GM12878 (cell line): Measurements from ENCODE around the gene APOBEC3H. TPM values are rescaled to one million over a fixed set of nuclear protein-coding genes. Genes with fewer than 3 reads are reported as not detected.

Experiments
- ATF7 ChIP-seq: fragments of 450-650 bp; IDR thresholded peaks from 2 replicates; pipeline ENCODE4 v1.6.1; 2016; ENCODE audit warnings: low read depth, mild to moderate bottlenecking
- BMI1 ChIP-seq: fragments of 450-650 bp; IDR thresholded peaks from 2 replicates; pipeline ENCODE4 v1.6.1; 2016; ENCODE audit warnings: mild to moderate bottlenecking, moderate library complexity, borderline replicate concordance
- EGR1 ChIP-seq, 2 experiments: IDR thresholded peaks; 1 replicate in 1 of 2; 2 replicates in 1 of 2; pipeline ENCODE4 v1.6.1; 2011 to 2012; ENCODE audit warnings: low read depth in 2 of 2, low read length in 2 of 2, borderline replicate concordance in 1 of 2, mild to moderate bottlenecking in 1 of 2, moderate library complexity in 1 of 2
- KDM1A ChIP-seq: fragments of 200-600 bp; sonication (generic); IDR thresholded peaks from 2 replicates; pipeline ENCODE4 v1.6.1; 2016; ENCODE audit warnings: borderline replicate concordance
- LARP7 ChIP-seq: fragments of 450-650 bp; IDR thresholded peaks from 2 replicates; pipeline ENCODE4 v1.6.1; 2017; ENCODE audit warnings: mild to moderate bottlenecking
- NFIC ChIP-seq: IDR thresholded peaks from 2 replicates; pipeline ENCODE4 v1.6.1; 2012; ENCODE audit warnings: low read depth, mild to moderate bottlenecking, inconsistent platforms, low read length, moderate library complexity
- NFXL1 ChIP-seq: fragments of 450-650 bp; IDR thresholded peaks from 2 replicates; pipeline ENCODE4 v1.6.1; 2017; ENCODE audit warnings: antibody characterized with exemption, mild to moderate bottlenecking, borderline replicate concordance
- NFYA ChIP-seq: IDR thresholded peaks from 2 replicates; pipeline ENCODE4 v1.6.1; 2011; ENCODE audit warnings: low read depth, mild to moderate bottlenecking, low read length, improper control_type of control experiment, borderline replicate concordance
- RUNX3 ChIP-seq: IDR thresholded peaks from 2 replicates; pipeline ENCODE4 v1.6.1; 2012; ENCODE audit warnings: low read length, inconsistent platforms
- SIN3A ChIP-seq: IDR thresholded peaks from 2 replicates; pipeline ENCODE4 v1.6.1; 2012; ENCODE audit warnings: low read depth, low read length, improper control_type of control experiment
- STAT1 ChIP-seq: fragments of 450-650 bp; conservative IDR thresholded peaks from 2 replicates; pipeline ENCODE4 v1.6.1; 2014; ENCODE audit warnings: antibody characterized with exemption, mild to moderate bottlenecking
- TCF12 ChIP-seq: IDR thresholded peaks from 2 replicates; pipeline ENCODE4 v1.6.1; 2011; ENCODE audit warnings: low read depth, mild to moderate bottlenecking, low read length
- YY1 ChIP-seq: IDR thresholded peaks from 2 replicates; pipeline ENCODE4 v1.6.1; 2011; ENCODE audit warnings: low read depth, mild to moderate bottlenecking, low read length
- polyA plus RNA-seq, 11 experiments: library from polyadenylated mRNA; depleted of rRNA in 4 of 11; unstranded in 6 of 11; stranded (reverse) in 5 of 11; fragments of >200 nt; fragmentation: Nextera tagmentation in 4 of 11; fragmentation: Illumina TruSeq in 1 of 11; extraction: Ambion mirVana in 4 of 11; extraction: Trizol in 1 of 11; gene quantifications; 1 replicate in 1 of 11; 2 replicates in 10 of 11; pipeline versions ENCODE4 v1.2.1 to v1.2.3, GENCODE V29; 2011 to 2016; ENCODE audit warnings: inconsistent platforms in 2 of 11, missing spikeins in 2 of 11, low read depth in 1 of 11
- total RNA-seq, 4 experiments: library from RNA; depleted of rRNA in 3 of 4; stranded (reverse); fragments of >200 nt in 3 of 4; fragmentation: Illumina TruSeq in 1 of 4; extraction: Trizol in 1 of 4; gene quantifications; 2 replicates each; pipeline versions ENCODE4 v1.2.1 to v1.2.3, GENCODE V29; 2013 to 2021
- TF ChIP-seq, protein P1 (sequence below): fragments of 450-650 bp; conservative IDR thresholded peaks from 2 replicates; pipeline ENCODE4 v1.6.1; 2017; ENCODE audit warnings: mild to moderate bottlenecking, moderate library complexity
- TF ChIP-seq, protein P2 (sequence below): fragments of 450-650 bp; IDR thresholded peaks from 2 replicates; pipeline ENCODE4 v1.6.1; 2017; ENCODE audit warnings: mild to moderate bottlenecking
- TF ChIP-seq, protein P3 (sequence below): fragments of 450-650 bp; IDR thresholded peaks from 2 replicates; pipeline ENCODE4 v1.6.1; 2017; ENCODE audit warnings: mild to moderate bottlenecking, moderate library complexity
- TF ChIP-seq, protein P4 (sequence below): fragments of 450-650 bp; IDR thresholded peaks from 2 replicates; pipeline ENCODE4 v1.6.1; 2016; ENCODE audit warnings: mild to moderate bottlenecking, moderate library complexity, borderline replicate concordance

APOBEC3H gene
- total and polyA plus RNA-seq, 10 of the 15 experiments (the other 5 are each of a cell fraction or from before 2014, with no cell fraction given), result 7.5 to 23.0 (median 14.8) TPM

DNA sequence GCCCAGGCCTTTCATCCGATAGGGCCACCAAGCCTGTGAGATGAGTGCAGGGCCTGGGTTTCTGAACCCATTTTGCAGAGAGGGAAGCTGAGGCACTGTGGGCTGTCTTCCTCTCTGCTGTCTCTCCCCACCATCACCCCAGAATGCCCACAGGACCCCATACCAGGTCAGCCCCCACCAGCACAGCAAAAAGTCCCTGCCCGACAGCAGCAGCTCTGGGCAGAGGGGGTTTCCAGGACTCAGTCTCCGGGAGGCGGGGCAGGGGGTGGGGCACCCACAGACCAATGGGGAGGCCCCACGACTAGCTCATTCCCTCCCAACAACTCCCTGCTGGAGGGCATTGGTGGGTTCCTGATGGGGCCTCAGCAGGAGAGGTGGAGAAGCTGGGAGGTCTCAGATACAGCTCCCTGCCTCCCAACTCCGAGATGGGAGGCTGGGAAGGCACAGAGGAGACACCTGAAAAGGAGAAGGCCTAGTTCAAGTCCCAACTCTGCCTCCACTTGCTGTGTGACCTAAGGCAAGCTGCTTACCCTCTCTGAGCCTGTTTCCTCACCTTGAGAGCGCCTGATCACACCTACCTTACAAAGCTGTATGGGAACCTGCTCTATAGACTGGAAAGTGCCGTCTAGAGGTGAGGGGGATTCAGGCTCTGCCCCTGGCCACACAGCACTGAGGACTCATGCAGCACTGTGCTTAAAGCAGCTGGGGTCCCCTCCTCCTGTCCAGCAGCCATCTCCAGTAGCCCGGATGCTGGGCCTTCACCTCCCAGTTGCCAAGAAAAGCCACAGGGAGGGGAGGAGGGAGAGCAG lies 51.9 kb downstream of the APOBEC3H start (continued):
- TF ChIP-seq, protein P1, sequence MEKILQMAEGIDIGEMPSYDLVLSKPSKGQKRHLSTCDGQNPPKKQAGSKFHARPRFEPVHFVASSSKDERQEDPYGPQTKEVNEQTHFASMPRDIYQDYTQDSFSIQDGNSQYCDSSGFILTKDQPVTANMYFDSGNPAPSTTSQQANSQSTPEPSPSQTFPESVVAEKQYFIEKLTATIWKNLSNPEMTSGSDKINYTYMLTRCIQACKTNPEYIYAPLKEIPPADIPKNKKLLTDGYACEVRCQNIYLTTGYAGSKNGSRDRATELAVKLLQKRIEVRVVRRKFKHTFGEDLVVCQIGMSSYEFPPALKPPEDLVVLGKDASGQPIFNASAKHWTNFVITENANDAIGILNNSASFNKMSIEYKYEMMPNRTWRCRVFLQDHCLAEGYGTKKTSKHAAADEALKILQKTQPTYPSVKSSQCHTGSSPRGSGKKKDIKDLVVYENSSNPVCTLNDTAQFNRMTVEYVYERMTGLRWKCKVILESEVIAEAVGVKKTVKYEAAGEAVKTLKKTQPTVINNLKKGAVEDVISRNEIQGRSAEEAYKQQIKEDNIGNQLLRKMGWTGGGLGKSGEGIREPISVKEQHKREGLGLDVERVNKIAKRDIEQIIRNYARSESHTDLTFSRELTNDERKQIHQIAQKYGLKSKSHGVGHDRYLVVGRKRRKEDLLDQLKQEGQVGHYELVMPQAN, result peak; percentile 25; the same call in 1 of the 2 replicates
- no peak for TF ChIP-seq NFIC
- peak; percentile 23; the same call in 1 of the 2 replicates for TF ChIP-seq LARP7
- peak; percentile 82; the same call in 1 of the 2 replicates for TF ChIP-seq KDM1A
- TF ChIP-seq RUNX3, result no peak
- TF ChIP-seq, protein P2, sequence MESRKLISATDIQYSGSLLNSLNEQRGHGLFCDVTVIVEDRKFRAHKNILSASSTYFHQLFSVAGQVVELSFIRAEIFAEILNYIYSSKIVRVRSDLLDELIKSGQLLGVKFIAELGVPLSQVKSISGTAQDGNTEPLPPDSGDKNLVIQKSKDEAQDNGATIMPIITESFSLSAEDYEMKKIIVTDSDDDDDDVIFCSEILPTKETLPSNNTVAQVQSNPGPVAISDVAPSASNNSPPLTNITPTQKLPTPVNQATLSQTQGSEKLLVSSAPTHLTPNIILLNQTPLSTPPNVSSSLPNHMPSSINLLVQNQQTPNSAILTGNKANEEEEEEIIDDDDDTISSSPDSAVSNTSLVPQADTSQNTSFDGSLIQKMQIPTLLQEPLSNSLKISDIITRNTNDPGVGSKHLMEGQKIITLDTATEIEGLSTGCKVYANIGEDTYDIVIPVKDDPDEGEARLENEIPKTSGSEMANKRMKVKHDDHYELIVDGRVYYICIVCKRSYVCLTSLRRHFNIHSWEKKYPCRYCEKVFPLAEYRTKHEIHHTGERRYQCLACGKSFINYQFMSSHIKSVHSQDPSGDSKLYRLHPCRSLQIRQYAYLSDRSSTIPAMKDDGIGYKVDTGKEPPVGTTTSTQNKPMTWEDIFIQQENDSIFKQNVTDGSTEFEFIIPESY, result no peak
- no peak for TF ChIP-seq STAT1
- TF ChIP-seq EGR1 (IDR thresholded peaks at IDR 0.05; ENCODE audit: borderline replicate concordance in 1 of 2, low read depth in 2 of 2, low read length in 2 of 2), result no peak
- TF ChIP-seq TCF12, result 0 out of 2 replicates have a peak, but pooled peaks have one; percentile 17
- TF ChIP-seq, protein P3, sequence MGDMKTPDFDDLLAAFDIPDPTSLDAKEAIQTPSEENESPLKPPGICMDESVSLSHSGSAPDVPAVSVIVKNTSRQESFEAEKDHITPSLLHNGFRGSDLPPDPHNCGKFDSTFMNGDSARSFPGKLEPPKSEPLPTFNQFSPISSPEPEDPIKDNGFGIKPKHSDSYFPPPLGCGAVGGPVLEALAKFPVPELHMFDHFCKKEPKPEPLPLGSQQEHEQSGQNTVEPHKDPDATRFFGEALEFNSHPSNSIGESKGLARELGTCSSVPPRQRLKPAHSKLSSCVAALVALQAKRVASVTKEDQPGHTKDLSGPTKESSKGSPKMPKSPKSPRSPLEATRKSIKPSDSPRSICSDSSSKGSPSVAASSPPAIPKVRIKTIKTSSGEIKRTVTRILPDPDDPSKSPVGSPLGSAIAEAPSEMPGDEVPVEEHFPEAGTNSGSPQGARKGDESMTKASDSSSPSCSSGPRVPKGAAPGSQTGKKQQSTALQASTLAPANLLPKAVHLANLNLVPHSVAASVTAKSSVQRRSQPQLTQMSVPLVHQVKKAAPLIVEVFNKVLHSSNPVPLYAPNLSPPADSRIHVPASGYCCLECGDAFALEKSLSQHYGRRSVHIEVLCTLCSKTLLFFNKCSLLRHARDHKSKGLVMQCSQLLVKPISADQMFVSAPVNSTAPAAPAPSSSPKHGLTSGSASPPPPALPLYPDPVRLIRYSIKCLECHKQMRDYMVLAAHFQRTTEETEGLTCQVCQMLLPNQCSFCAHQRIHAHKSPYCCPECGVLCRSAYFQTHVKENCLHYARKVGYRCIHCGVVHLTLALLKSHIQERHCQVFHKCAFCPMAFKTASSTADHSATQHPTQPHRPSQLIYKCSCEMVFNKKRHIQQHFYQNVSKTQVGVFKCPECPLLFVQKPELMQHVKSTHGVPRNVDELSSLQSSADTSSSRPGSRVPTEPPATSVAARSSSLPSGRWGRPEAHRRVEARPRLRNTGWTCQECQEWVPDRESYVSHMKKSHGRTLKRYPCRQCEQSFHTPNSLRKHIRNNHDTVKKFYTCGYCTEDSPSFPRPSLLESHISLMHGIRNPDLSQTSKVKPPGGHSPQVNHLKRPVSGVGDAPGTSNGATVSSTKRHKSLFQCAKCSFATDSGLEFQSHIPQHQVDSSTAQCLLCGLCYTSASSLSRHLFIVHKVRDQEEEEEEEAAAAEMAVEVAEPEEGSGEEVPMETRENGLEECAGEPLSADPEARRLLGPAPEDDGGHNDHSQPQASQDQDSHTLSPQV, result peak; percentile 62; the same call in 1 of the 2 replicates
- peak; percentile 60; the same call in 1 of the 2 replicates for TF ChIP-seq SIN3A
- TF ChIP-seq ATF7, result peak; percentile 52; the same call in 1 of the 2 replicates
- TF ChIP-seq NFXL1, result peak; percentile 97
- TF ChIP-seq YY1, result 0 out of 2 replicates have a peak, but pooled peaks have one; percentile 14
- TF ChIP-seq, protein P4, sequence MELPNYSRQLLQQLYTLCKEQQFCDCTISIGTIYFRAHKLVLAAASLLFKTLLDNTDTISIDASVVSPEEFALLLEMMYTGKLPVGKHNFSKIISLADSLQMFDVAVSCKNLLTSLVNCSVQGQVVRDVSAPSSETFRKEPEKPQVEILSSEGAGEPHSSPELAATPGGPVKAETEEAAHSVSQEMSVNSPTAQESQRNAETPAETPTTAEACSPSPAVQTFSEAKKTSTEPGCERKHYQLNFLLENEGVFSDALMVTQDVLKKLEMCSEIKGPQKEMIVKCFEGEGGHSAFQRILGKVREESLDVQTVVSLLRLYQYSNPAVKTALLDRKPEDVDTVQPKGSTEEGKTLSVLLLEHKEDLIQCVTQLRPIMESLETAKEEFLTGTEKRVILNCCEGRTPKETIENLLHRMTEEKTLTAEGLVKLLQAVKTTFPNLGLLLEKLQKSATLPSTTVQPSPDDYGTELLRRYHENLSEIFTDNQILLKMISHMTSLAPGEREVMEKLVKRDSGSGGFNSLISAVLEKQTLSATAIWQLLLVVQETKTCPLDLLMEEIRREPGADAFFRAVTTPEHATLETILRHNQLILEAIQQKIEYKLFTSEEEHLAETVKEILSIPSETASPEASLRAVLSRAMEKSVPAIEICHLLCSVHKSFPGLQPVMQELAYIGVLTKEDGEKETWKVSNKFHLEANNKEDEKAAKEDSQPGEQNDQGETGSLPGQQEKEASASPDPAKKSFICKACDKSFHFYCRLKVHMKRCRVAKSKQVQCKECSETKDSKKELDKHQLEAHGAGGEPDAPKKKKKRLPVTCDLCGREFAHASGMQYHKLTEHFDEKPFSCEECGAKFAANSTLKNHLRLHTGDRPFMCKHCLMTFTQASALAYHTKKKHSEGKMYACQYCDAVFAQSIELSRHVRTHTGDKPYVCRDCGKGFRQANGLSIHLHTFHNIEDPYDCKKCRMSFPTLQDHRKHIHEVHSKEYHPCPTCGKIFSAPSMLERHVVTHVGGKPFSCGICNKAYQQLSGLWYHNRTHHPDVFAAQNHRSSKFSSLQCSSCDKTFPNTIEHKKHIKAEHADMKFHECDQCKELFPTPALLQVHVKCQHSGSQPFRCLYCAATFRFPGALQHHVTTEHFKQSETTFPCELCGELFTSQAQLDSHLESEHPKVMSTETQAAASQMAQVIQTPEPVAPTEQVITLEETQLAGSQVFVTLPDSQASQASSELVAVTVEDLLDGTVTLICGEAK, result no peak
- TF ChIP-seq NFYA, result no peak
- no peak for TF ChIP-seq BMI1
